Superior temporal gyrus (tissue), 1 donor: Measurements from ENCODE around the gene BTG2.
"Not testable (repeated sequence)": the region's sequence is repeated elsewhere in the genome, so short reads cannot be mapped to it uniquely, and the experiment has no call there.

ENCODE experiments used
- DNase-seq: peaks from one replicate; pipeline ENCODE4 v3.0.0-alpha.2; 2016; ENCODE audit errors: extremely low spot score

Gene BTG2

DNA sequence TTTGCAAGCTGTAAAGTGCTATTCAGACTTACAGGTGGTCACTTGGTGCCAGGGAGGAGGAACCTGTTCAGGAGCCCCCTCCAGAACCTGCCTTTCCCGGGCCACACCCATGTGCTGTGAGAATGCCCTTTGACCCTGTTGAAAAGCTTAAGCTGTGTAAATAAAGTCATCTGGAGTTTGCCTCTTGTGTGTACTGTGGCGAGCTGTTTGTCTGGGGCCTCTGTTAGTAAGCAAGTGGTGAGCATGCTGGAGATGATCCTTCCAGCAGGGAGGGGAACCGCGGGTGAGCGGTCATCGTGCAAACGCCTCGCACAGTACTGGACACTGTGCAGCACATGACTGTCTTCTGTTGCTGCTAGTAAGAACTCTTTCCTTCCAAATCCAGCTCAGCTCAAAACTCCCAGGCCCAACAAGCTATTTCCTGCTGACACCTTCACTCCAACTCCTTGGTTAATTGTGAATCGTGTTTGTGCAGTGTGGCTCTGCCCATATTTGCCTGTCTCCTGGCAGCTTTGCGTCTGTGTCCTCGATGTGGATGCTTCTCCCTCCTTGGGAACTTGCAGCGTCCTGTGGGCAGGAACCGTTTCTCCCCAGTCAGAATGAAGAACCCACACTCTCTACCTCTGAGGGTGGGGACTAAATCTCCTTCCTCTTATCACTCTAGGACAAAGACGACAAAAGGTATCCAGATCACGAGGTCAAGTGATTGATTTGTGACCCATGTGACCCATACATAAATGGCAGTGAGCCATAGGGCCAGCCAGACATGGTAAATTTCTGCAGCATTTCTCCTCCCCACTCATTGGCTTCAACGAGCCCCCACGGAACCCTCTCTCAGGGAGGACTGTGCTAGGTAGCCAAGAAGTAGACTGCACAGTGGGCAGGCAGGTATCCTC, 13.9 kb upstream of the BTG2 start:
- DNase-seq: peak; percentile 56

DNA sequence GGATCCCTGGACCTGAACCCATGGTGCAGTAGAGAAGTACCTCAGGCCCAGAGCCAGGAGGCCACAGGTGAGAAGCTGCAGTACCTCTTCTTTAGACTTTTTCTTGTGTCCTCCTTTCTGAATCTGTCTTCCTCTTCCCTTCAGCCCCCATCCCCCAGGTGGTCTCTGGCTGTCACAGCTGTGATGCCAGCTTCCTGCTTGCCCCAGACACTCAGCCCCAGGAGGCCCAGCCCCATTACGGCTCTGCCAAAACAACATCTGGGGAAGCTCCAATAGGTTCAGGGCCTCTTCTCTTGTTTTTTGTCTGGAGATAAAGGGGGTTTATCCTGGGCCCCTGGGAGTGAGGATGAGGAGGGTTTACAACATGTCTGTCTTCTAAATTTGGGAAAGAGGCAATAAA, 9.5 kb upstream of the BTG2 start:
- no peak for DNase-seq

DNA sequence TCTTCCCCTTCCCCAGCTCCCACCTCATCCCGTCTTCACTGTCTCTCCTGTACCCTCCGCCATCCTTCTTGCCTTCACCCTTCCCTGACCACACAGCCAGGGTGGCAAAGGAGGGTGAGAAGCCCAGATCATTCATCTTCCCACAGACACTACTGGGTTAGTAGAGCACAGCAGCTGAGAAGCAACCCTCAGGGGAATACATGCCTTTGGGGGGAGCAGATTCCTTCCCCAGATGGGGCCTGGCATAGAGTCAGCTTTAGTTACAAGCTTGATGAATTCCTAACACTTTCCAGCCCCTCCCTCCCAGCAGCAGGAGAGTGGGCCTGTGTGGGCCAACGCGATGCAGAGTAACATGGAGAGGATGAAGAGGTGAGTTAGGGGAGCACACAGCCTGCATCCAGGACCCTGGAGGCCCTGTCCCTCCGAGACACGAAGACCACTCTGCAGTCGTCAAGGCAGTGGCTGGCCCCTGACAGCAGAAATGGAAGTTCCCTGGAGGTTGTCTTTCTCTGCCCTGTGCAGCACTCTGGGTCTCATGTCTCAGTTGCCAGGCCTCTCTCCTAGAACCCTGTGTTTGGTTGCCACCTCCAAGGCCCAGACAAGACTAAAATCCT, 8.8 kb upstream of the BTG2 start:
- DNase-seq: no peak

DNA sequence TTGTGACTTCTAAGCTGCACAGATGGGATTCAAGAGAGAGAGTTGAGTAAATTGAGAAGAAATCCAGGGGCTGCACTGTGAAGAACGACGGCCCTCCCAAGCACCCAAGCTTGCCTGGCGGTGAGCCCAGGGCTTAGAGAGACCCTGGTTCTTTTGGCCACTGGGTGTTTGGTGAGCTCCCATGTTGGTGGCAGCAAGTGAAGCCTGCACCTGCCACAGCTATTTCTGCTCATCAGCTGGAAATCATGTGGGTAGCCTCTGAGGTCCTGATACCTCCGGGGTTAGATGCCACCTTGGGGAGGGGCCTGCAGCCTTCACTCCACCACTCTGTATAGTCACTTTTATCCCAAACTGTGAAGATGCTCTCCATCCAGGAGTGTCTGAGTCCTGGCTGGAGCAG, 6.2 kb upstream of the BTG2 start:
- no peak for DNase-seq

DNA sequence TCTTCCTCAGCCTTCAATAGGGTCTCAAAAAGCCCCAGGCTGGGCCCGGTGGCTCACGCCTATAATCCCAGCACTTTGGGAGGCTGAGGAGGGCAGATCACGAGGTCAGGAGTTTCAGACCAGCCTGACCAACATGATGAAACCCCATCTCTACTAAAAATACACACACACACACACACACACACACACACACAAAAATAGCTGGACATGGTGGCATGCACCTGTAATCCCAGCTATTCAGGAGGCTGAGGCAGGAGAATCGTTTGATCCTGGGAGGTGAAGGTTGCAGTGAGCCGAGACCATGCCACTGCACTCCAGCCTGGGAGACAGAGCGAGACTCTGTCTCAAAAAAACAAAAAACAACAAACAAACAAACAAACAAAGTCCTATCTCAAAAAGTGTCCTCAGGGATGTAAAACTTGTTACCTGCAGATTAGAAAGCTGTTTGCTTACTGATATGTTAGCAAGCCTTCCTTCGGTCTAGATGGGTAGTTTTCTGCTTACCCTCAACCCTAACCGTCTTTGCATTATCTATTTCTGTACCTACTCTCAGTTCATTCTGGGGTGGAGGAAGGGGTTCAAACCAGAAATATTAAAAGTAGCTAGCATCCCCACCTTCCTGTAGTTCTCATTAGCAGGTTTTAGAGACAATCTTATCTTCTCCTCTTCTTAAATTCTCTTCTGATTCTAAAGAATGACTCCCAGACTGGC, 5.4 kb upstream of the BTG2 start:
- not testable (repeated sequence) for DNase-seq

DNA sequence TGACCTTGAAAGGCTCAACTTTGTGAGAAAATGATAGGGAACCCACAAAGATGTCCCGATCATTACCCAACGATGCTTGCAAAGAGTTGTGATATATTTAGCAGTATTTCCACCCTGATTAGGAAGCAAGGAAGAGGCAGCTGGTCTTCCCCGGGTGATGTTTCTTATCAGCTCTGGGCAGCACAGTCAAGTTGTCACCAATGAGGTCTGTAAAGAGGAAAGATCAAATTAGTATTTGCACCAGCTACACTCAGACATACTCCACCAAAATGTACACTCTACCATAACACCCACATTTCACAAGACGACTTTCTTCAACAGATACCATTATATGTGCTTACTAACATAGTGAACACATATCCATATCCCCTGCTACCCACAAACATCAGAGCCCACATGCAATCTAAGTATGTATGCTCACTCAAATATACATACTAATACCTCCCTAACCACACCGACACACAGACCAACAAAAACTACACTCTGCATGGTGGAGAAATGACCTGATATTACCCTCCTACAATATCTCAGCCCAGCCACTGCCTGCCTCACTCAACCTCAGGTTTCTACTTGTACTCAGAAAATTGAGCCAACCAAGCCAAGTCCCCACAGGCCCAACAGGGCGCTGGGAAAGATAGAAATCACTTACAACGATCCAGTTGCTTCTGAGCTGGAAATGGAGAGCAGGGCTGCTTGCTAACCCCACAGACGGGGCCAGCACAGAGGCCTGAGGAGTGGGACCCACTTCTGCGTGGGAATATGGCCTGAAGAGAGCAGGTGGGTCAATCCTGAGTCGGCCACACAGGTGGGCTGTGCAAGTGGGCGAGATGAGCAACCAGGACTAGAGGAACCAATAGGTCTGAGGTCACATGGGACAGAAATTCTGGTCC, 4.6 kb upstream of the BTG2 start:
- no peak for DNase-seq

DNA sequence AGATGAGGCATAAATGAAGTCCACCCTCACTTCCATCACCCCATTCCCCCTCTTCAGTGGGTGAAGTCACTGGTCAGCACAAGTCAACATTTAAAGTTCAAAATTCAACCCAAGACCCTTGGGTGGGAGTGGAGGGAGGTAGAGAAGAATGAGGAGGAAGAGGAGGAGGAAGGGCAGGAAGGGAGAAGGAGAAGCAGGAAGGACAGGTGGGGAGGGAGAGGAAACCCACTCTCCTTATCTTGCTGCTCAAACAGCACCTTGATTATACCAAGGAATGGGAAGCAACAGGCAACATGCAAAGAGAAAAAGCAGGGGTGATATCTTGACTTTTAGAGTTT, 4.0 kb upstream of the BTG2 start:
- no peak for DNase-seq

DNA sequence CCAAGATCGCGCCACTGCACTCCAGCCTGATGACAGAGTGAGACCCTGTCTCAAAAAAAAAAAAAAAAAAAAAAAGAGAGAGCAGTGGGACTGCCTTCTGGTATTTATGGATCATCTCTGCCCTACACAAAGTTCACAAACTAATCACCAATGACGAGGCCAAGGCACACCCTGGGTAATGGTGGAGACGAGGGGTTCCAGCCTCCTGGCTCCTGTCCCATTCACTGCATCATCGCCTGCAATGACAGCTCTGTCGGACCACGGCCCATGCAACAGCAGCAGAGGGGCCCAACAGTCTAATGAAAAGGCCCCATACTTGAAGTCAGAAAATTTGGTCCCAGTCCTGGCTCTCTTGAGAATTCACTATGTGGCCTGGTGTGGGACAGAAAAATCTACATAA, 2.9 kb upstream of the BTG2 start:
- no peak for DNase-seq

DNA sequence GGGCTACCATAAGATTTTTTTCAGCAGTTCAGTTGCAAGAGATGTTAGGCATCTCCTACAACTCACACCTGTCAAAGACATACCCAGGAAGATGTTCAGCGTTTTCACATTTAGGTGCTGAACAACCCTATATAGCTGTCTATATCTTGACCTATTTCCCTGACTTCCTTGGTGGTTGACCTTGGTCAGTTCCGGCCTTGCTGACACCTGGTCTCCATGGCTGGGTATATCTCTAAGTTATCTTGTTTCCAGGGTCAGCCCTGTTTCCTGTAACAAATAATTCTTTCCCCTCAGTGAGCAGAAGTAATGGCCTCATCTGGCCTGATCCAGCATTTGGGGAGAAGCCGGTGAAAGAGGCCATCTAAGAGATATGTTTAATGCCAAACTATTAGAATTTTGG, 2.4 kb upstream of the BTG2 start:
- DNase-seq: no peak

DNA sequence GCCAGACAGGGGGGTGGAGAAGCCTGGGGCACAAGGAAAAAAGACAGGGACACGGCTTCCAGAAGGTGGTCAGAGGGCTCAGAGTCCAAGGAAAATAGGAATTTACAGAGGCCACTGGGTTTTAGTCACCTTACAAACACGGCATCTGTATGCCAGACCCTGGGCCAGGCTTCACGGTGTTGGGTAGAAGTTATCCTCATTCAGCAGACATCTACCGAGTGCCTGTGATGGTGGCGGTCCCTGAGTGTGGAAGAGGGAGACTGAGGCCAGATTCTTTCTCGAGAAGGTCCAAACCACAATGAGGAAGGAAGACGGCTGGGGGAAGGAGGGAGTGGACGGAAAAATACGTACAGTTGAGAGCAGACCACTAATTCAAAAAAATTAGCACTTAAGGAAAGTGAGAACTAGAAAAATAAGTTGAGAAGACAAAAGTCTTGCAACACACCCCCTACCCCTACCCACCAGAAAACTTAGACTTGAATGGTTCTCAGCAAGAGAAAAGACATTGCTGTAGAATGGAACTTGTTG, 864 bp upstream of the BTG2 start:
- no peak for DNase-seq

DNA sequence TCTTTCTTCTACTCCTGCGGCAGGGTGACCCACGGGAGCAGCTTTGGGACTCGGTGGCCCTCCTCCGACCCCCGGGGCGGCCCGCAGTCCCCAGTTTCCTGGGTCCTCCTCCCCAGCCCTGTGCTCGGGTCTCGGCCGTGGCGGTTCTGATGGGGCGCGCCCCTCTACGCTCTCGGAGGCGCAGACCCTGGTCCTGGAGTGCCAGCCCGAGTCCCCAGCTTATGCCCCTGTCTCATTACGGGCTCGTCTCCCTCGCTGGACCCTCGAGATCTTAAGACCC, 430 bp downstream of the BTG2 start:
- no peak for DNase-seq

DNA sequence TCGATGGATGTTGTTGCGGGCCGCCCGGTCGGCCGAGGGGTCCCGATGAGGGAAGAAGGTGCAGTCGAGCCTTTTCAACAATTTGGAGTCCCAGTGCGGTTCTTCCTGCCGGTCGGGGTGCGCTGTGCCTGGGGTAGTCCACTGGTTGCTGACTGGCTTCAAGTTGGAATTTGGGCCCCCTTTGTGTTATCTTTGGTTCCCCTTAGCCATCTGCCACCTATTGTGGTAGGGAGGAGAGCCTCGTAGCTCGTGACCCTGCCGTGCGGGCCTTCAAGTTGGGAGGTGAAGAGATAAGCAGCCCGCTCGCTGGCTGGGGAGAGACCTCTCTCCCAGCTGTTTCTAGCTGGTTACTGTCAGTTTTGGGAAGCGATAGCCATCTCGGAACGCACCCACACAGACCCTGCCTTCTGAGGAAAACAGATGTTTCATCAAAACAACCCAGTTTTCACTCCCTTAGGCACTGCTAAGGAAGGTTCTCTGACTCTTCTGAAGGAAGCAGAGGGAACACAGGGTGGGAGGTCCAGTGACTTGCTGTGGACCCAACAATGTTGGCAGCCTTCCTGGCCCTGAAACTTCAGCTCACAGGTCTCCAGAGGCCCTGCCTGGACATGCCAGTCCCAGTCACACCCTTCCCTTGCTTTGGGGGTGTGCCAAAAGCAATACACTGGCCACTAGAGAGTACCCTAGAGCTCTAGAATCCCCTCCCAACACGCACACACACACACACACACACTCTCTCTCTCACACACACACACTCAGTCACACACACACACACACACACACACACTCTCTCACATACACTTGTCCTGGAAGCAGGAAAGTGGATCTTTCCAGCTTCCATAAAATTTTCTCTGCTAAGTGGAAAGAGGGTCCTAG, 1.0 kb downstream of the BTG2 start:
- DNase-seq: peak; percentile 87

DNA sequence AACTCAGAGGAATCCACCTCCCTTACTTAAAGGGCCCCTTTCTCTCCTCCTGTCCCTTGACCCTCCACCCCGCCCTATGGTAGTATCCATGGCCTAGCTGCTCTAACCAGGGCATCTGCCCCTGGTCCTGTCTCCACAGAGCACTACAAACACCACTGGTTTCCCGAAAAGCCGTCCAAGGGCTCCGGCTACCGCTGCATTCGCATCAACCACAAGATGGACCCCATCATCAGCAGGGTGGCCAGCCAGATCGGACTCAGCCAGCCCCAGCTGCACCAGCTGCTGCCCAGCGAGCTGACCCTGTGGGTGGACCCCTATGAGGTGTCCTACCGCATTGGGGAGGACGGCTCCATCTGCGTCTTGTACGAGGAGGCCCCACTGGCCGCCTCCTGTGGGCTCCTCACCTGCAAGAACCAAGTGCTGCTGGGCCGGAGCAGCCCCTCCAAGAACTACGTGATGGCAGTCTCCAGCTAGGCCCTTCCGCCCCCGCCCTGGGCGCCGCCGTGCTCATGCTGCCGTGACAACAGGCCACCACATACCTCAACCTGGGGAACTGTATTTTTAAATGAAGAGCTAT, 1.7 kb downstream of the BTG2 start:
- no peak for DNase-seq

DNA sequence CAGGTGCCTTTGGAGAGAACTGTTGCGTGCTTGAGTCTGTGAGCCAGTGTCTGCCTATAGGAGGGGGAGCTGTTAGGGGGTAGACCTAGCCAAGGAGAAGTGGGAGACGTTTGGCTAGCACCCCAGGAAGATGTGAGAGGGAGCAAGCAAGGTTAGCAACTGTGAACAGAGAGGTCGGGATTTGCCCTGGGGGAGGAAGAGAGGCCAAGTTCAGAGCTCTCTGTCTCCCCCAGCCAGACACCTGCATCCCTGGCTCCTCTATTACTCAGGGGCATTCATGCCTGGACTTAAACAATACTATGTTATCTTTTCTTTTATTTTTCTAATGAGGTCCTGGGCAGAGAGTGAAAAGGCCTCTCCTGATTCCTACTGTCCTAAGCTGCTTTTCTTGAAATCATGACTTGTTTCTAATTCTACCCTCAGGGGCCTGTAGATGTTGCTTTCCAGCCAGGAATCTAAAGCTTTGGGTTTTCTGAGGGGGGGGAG, 2.4 kb downstream of the BTG2 start:
- DNase-seq: no peak

DNA sequence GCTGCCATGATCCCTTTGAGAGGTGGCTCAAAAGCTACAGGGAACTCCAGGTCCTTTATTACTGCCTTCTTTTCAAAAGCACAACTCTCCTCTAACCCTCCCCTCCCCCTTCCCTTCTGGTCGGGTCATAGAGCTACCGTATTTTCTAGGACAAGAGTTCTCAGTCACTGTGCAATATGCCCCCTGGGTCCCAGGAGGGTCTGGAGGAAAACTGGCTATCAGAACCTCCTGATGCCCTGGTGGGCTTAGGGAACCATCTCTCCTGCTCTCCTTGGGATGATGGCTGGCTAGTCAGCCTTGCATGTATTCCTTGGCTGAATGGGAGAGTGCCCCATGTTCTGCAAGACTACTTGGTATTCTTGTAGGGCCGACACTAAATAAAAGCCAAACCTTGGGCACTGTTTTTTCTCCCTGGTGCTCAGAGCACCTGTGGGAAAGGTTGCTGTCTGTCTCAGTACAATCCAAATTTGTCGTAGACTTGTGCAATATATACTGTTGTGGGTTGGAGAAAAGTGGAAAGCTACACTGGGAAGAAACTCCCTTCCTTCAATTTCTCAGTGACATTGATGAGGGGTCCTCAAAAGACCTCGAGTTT, 3.1 kb downstream of the BTG2 start:
- no peak for DNase-seq

DNA sequence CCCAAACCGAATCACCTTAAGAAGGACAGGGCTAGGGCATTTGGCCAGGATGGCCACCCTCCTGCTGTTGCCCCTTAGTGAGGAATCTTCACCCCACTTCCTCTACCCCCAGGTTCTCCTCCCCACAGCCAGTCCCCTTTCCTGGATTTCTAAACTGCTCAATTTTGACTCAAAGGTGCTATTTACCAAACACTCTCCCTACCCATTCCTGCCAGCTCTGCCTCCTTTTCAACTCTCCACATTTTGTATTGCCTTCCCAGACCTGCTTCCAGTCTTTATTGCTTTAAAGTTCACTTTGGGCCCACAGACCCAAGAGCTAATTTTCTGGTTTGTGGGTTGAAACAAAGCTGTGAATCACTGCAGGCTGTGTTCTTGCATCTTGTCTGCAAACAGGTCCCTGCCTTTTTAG, 3.6 kb downstream of the BTG2 start:
- no peak for DNase-seq

DNA sequence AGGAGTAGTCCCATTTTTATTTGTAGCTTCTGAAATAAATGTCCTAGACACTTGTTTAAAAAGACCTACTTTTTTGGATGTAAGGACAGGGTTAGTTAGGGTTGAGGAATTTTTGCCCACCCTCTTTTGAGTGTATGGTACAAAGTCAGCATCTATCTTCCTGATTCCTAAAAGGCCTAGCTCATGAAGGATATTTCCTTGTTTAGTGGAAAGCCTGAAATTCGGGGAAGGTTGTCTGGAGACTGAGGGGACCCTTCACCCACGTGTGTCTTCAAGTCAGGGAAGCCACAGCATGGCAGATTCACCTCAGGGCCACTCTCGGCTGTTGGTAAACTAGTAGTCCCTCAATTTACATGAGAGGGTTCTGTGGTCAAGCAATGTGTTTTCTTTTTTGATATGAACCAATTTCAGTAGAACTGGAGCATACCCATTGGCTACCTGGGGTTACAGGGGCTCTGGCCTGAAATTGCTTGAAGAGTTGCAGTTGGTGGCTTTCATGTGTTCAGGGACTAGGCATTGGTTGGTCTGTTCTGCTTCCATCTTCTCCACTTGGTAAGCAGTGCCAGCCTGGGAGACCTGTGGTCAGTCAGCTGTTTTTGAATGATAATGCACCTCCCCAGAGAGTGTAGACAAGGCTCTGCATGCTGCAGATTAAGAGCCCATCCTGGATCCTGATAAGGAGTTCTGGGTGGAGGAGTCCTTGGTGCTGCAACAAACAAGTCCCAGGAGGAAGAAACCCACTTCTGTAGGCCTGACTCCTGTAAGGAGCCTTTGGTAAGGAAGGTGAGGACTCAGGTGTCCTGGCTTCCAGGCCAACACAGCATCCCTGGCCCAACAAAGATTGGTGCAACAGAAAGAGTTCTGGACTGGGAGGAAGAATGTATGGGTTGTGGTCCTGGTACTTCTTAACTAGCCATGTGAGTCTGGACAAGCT, 6.3 kb downstream of the BTG2 start:
- no peak for DNase-seq

DNA sequence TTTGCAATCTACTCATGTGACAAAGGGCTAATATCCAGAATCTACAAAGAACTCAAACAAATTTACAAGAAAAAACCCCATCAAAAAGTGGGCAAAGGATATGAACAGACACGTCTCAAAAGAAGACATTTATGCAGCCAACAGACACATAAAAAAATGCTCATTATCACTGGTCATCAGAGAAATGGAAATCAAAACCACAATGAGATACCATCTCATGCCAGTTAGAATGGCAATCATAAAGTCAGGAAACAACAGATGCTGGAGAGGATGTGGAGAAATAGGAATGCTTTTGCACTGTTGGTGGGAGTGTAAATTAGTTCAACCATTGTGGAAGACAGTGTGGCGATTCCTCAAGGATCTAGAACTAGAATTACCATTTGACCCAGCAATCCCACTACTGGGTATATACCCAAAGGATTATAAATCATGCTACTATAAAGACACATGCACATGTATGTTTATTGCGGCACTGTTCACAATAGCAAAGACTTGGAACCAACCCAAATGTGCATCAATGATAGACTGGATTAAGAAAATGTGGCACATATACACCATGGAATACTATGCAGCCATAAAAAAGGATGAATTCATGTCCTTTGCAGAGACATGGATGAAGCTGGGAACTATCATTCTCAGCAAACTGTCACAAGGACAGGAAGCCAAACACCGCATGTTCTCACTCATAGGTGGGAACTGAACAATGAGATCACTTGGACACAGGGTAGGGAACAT, 8.9 kb downstream of the BTG2 start:
- not testable (repeated sequence) for DNase-seq
